GM15510 (cell line): ENCODE measurements around the gene MED28.

Experiments used
- POLR2A ChIP-seq: IDR thresholded peaks from 3 replicates; pipeline ENCODE4 v1.6.1; 2011; ENCODE audit warnings: borderline replicate concordance; ENCODE audit not compliant: insufficient read length; ENCODE audit errors: extremely low read depth

The MED28 gene

DNA sequence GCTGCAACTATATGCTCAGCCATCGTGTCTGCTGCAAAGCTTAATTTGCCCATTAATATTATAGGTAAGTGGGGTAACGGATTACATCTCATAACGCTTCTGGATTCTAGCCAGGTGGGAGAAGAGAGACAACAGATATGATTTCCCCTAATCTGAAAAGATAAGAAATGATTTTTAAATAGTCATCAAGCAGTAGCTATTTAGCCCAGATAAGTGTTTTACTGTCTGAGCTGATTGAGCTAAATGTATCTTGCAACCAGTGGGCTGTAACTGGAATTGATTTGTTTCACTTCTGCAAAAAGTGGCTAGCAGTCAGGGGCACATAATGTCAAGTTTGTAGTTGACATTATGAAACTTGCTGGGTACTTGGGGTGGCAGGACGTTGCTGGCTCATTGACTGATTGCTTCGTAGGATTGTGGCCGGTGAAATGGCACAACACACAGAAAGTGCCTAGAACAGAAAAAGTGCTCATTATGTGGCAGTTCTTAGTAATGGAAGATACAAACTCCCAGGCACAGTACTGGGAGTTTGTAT is 18.9 kb upstream of the MED28 start:
- TF ChIP-seq POLR2A, result no peak

DNA sequence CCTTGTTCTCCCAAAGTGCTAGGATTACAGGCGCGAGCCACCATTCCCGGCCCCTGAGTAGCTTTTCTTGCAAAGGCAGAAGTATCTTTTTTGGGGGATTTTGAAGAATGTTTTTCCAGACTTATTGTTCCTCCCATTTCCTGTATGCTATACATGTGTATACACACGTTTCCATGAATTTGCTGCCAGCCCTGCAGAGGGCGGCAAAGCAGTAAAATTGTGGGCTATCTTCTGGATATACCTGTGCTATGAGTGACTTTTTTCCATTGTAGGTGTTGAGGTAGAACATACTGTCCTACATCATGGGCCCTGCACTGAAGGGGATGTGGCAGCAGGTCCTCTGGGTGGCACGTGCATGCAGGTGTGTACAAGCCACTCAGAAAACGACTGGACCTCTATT is 16.9 kb upstream of the MED28 start:
- no peak for TF ChIP-seq POLR2A

- TF ChIP-seq POLR2A, result no peak
These were observed 14.6 kb upstream of the MED28 start for GRCh38 chr4:17599826-17600225.

DNA sequence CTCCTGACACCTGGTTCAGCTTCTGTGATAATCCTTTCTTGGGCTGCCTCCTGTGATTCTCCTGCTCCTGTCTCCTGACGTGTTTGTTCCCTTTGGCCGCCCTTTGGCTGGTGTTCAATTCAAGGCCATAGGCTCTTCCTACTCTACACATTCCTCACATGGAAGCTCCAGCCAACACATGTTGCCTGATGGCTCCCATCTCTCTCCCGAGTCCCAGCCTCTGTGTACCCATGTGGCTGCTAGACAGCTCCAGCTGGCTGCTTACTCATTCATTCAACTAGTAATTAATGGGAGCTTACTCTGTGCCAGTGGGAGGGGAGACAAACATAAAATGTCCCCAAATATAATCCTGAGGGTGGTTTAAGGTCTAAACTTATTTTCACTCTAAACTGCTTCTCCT is 9.2 kb upstream of the MED28 start:
- no peak for TF ChIP-seq POLR2A

- no peak for TF ChIP-seq POLR2A
These were observed 553 bp upstream of the MED28 start for GRCh38 chr4:17613761-17614415.

DNA sequence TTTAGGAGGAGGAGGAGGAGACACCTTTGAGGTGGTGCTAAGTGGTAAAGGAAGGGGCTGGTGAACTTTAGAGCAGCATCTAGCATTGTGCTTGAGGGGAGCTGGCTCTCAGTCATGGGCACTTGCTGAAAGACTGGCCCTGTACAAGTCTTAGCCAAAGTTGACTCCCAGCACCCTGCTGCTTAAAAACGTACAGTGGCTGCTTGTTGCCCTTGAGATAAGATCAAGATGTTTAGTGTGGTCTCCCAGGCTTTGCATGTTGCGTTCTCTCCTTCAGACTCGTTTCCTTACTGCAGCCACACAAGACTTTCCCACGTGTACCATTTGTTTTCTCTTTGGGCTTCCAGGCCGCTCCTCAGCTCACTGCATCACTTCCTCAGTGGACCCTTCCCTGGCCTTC is 1.8 kb downstream of the MED28 start:
- no peak for TF ChIP-seq POLR2A

GRCh38 chr4:17618926-17619325 is 4.5 kb downstream of the MED28 start:
- TF ChIP-seq POLR2A, result no peak

DNA sequence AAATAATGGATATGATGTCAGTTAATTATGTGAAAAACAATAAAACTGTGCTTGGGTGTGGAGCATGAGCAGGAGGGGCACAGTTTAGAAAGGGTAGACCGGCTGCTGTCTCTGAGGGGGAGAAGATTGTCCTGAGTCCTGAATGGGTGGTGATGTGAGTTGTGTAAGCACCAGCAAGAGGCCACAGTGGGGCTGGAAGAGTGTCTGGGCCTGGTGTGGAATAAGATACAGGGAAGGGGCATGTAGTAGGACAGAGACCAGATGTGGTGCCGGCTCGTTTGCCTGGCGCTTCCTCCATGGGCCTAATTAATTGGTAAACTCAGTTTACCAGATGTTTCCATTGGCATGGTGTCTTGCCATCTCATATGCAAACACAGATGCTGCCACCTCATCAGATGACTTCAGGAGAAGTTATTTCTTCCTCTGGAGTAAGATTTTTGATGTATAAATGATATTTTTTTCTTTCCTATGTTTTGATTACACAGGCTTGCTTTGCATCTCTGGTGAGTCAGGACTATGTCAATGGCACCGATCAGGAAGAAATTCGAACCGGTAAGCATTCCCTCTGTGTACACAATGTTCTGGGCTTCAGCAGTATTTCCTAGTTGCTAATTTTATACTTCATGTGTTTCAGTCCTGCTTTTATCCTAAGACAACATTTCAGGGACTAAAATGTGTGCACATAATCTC is 5.1 kb downstream of the MED28 start:
- no peak for TF ChIP-seq POLR2A

DNA sequence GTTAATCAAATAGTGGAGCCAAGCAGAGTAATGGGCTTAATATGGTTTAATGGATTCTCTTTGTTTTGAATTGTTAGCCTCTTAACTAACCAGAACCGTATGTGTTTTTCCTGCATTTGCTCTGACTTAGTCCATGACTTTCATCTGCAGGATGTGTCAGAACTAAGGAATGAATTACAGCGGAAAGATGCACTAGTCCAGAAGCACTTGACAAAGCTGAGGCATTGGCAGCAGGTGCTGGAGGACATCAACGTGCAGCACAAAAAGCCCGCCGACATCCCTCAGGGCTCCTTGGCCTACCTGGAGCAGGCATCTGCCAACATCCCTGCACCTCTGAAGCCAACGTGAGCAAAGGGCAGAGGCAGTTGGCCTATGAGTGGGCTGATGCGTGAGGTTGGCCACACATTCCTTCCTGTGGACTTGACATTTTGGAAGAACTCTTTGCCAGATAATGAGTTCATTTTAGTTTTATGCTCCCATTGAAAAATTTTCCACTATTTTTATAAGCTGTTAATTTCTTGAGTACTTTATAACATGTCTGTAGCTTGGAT is 9.1 kb downstream of the MED28 start:
- no peak for TF ChIP-seq POLR2A

GRCh38 chr4:17624821-17625220 is 10.4 kb downstream of the MED28 start:
- no peak for TF ChIP-seq POLR2A

DNA sequence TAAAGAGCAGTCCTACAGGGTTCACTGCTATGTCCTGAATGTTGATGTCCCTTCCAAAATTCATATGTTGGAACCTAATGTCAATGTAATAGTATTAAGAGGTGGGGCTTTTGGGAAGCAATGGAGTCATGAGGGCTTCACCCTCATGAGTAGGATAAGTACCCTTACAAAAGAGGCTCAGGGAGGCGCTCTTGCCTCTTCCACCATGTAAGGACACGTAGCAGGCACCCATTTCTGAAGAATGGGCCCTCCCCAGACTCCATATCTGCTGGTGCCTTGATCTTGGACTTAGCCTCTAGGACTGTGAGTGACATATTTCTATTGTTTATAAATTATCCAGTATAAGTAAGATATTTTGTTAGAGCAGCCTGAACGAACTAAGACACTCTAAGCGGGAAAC is 15.8 kb downstream of the MED28 start:
- TF ChIP-seq POLR2A, result no peak

GRCh38 chr4:17633600-17633999 is 19.2 kb downstream of the MED28 start:
- no peak for TF ChIP-seq POLR2A

DNA sequence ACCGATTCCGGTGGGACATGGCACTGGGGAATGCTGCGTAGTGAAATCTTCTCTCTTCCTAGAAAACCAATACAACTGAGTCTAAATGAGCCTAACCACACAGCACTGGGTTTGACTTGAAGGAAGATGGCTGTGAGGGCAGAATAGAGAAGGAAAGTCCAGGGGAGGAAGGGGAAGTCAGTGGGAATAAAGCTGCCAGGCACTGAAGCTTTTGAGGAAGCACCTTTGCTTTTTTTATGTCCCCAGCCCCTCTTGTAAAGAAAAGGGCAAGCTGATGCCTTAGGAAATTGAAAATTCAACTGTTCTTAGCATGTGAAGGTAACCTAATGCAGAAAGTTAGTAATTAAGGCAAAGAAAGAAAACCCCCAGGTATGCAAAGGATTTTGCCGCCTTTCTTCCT is 20.6 kb downstream of the MED28 start:
- TF ChIP-seq POLR2A, result no peak

- TF ChIP-seq POLR2A, result no peak
These were observed 21.9 kb downstream of the MED28 start for GRCh38 chr4:17636341-17636695.

DNA sequence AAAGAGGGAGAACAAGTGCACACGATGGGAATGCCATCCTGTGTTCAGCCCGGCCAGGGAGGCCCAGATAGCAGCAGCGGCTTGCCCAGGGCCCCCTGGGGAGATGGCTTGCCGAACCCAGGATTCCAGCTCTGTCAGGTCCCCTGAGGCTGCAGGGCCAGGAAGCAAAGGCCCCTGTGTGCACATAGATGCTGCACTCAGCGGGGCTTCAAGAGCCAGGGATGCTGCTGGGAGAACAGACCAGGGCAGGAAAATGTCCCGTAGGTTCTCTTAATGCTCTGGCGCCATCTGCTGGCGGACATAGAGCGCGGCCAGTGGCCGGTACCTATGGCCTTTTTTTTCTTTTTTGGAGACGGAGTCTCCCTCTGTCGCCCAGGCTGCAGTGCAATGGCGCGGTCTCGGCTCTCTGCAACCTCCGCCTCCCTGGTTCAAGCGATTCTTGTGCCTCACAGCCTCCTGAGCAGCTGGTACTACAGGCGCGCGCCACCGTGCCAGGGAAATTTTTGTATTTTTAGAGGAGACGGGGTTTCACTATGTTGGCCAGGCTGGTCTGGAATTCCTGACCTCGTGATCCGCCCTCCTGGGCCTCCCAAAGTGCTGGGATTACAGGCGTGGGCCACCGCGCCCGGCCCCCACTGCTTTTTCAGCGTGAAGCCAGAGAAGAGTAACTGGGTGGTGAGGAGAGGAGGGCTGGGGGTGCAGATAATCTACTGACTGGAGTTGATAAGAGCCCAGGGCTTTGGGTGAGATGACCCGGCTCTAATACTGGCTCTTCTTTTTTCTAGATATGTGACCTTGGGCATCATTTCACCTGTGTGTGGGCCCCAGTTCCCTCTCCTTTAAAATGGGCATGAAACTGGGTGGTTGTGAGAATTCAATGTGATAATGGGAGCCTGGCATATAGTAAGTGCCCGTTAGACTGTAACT is 22.5 kb downstream of the MED28 start:
- no peak for TF ChIP-seq POLR2A

GRCh38 chr4:17639136-17639535 is 24.7 kb downstream of the MED28 start:
- no peak for TF ChIP-seq POLR2A

DNA sequence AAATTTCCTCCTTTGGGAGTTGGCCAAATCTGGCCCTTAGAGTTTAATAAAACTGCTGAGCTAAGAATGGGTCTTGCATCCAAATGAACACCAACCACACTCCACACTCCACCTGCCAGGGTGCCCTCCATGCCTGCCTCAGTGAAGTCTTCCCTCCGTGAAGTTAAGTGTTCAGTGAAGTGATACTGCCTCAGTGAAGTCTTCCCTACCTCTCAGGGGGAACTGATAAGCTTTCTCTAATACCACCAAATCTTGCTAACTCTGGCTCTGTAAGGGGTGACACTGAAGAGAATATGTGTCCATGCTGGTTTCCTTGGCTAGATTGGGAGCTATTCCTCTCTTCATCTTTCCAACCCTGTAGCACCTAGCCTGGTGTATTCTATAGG is 27.9 kb downstream of the MED28 start:
- no peak for TF ChIP-seq POLR2A
